ENCODE measurements around the gene SNRNP48.

The SNRNP48 gene

DNA sequence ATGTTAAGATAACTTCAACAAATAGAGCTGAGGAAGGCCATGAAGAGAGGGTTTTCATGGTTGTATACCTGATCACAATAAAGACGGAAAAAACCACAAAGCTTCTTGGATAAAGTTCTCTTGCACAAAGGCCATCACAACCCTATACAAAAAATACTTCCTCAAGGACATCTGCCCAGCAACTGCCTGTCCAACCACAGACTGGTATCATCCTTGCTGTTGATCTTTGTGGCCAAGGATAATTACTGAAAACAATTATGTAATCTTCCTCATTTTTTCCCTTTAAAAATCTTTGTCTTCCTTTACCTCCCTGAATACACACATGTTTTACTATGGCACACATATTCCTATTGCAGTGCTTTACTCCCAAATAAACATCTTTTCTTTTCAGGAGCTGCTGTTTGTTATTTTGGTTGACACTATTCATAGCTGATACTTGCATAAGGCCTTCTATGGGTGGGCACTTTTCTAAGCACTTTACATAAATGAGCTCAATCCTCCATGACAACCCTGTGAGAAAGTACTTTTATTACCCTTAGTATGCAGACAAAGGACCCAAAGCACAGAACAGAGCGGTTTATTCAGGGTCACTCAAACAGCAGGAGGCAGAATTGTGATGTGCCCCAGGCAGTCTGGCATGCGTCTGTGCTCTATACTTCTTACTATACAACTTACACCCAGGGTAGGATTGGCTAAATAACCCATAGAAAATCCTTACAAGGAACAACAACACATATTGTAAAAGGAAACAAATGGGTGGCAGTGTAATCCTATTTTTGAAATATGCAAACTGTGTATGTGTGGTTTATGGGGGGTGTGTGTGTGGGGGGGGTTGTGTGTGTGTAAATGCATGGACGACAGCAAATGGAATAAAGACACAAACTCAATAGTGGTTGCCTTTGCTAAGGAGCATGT is 35.1 kb downstream of the SNRNP48 start:
- H3K4me3 ChIP-seq (ENCODE audit: low read depth, low read length) = no peak overlapping the region
- TF ChIP-seq, protein P1, sequence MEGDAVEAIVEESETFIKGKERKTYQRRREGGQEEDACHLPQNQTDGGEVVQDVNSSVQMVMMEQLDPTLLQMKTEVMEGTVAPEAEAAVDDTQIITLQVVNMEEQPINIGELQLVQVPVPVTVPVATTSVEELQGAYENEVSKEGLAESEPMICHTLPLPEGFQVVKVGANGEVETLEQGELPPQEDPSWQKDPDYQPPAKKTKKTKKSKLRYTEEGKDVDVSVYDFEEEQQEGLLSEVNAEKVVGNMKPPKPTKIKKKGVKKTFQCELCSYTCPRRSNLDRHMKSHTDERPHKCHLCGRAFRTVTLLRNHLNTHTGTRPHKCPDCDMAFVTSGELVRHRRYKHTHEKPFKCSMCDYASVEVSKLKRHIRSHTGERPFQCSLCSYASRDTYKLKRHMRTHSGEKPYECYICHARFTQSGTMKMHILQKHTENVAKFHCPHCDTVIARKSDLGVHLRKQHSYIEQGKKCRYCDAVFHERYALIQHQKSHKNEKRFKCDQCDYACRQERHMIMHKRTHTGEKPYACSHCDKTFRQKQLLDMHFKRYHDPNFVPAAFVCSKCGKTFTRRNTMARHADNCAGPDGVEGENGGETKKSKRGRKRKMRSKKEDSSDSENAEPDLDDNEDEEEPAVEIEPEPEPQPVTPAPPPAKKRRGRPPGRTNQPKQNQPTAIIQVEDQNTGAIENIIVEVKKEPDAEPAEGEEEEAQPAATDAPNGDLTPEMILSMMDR (IDR thresholded peaks at IDR 0.05; ENCODE audit: low read depth, low read length) = no peak

DNA sequence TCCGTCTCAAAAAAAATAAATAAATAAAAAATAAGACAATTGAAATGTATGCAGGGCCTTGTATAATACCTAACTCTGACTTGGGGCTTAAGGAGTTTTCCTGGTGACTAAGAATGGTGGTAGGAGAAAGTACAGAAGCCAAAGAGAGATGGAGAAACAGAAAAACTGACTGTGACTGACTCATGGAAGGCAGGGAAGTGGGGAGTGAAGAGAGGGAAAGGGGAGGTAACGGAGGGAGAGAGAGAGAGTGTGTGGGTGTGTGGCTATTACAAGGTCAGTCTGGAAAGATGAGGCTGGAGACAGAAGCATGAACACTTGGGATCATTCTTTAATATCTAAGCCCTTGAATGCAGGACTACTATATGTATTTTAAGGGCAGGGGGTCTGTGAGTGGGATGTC is 38.5 kb downstream of the SNRNP48 start:
- TF ChIP-seq, protein P1 (IDR thresholded peaks at IDR 0.05; ENCODE audit: low read depth, low read length) = no peak
- no peak overlapping the region for H3K4me3 ChIP-seq (ENCODE audit: low read depth, low read length)

DNA sequence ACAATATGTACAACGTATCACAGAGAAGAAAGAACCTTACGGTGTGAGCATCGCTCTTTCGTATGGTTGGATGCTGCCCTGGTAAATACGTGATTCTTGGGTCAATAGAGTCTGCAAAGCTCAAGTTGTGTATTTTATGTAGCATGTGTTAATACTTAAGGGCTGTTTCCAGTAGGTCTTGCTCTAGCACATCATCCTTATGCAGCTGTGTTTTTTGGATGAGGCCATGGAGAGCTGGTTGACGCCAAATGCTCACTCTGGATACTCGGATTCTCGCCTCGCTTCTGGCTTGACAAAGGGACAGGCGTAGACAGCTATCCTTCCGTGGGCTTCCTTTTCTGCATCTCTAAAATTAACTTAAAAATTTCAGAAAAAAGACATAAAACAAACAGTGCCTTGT is 38.9 kb downstream of the SNRNP48 start:
- H3K4me3 ChIP-seq (ENCODE audit: low read depth, low read length) = no peak overlapping the region
- TF ChIP-seq, protein P1 (IDR thresholded peaks at IDR 0.05; ENCODE audit: low read depth, low read length) = no peak

DNA sequence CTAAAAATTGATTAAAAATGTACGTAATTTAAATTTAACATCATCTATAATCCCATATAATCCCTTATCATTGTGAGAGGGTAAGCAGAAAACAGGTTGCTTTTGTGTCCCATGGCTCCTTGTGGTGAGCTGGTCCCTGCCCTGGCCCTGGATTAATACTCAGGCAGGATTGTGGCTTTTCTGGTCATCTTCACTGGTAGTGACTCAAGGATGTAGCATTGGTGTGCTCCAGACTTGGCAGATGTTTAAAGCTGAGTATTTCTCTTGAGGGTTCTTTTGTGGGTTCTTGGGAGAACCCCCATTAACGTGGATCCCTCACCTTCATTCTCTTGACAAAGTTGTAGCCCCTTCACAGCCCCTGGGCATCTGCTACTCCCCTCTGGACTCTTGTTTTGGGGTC is 39.3 kb downstream of the SNRNP48 start:
- TF ChIP-seq, protein P1 (IDR thresholded peaks at IDR 0.05; ENCODE audit: low read depth, low read length) = no peak
- H3K4me3 ChIP-seq (ENCODE audit: low read depth, low read length) = no peak overlapping the region

DNA sequence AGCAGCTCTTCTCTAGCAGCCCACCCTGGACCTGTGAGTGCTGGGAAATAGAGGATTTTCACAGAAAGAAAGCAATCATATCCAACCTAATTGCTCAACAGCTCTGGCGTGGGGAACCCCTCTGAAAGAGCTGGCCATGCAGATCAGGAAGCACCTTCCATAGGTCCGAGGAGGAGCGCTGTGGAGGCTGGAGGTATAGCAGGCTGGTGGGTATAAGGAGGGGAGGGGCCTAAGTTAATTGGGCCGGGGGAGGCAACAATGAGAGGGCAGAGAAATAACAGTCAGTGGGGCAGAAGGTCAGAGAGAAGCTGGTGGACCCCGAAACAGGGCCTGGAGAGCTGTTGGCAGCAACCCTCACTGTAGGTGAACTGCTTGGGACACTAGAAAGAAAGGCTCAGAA is 40.8 kb downstream of the SNRNP48 start:
- H3K4me3 ChIP-seq (ENCODE audit: low read depth, low read length) = no peak overlapping the region
- TF ChIP-seq, protein P1 (IDR thresholded peaks at IDR 0.05; ENCODE audit: low read depth, low read length) = no peak

GRCh38 chr6:7631466-7631865 is 41.5 kb downstream of the SNRNP48 start:
- no peak overlapping the region for H3K4me3 ChIP-seq (ENCODE audit: low read depth, low read length)
- TF ChIP-seq, protein P1 (IDR thresholded peaks at IDR 0.05; ENCODE audit: low read depth, low read length) = no peak

DNA sequence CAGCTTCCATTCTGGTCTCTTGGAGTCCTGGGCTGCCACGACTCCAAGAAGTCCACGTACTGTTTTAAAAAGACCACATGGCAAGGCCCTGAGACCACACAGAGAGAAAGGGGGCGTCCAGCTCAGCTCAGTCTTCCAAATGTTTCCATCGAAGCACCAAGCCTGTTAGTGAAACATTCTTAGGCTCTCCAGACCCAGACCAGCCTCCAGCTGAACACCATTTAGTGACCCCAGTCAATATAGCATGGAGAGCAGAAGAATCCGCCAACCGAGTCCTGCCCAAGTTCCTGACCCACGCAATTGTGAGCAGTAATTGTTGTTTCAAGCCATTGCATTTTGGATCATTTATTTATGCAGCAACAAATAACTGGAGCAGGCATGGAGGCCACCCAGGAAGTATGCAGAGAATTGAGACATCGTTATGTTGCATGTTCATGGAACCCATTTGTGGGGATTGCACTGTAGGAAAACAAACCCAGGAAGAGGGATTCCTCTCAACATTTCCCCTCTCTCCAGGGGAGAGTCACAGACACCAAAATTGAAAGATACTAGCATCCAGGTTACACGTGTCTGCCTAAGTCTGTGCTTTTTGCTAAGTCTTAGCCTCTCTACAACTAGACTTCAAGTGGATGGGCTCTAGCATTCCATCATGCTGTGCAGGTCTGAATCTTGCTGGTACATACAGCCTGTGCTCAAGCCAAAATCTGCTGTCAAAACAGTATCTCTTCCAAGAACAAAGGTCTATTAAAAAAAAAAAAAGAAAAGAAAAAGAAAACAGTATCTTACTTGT is 42.7 kb downstream of the SNRNP48 start:
- TF ChIP-seq, protein P1 (IDR thresholded peaks at IDR 0.05; ENCODE audit: low read depth, low read length) = no peak

More for the DNA sequence above, 42.7 kb downstream of the SNRNP48 start:
- H3K4me3 ChIP-seq (ENCODE audit: low read depth, low read length) = no peak overlapping the region
